Aorta (tissue), 5 donors: ENCODE measurements around the gene CUTA. TPM values are rescaled to one million over a fixed set of nuclear protein-coding genes. Genes with fewer than 3 reads are reported as not detected.

Experiments used
- ATAC-seq: fragments of 200-7000 bp; cut with Tn5 transposase; one replicate; pipeline ENCODE4 v1.9.1; 2022; ENCODE audit warnings: moderate library complexity; ENCODE audit not compliant: low FRiP score
- DNase-seq, 2 donors: peaks; one replicate each; pipeline ENCODE4 v3.0.0-alpha.2; 2020
- H3K27ac ChIP-seq, 2 donors: one replicate each; pipeline ENCODE4 v1.5.1; 2013; ENCODE audit warnings: low read length in 2 of 2, mild to moderate bottlenecking in 2 of 2, moderate library complexity in 2 of 2, control low read depth in 1 of 2, inconsistent platforms in 1 of 2, low read depth in 1 of 2
- H3K27me3 ChIP-seq, 2 donors: one replicate each; pipeline ENCODE4 v1.6.1; 2013; ENCODE audit warnings: control low read depth in 1 of 2, low read length in 1 of 2, mild to moderate bottlenecking in 1 of 2, moderate library complexity in 1 of 2; ENCODE audit not compliant: insufficient read depth in 2 of 2, control insufficient read depth in 1 of 2
- H3K36me3 ChIP-seq, 2 donors: one replicate each; pipeline ENCODE4 v1.6.1; 2013; ENCODE audit warnings: control low read depth in 1 of 2, low read length in 1 of 2, mild to moderate bottlenecking in 1 of 2; ENCODE audit not compliant: insufficient read depth in 2 of 2, control insufficient read depth in 1 of 2
- H3K4me1 ChIP-seq, 2 donors: one replicate each; pipeline ENCODE4 v1.6.1; 2013; ENCODE audit warnings: low read length in 2 of 2, control low read depth in 1 of 2, mild to moderate bottlenecking in 1 of 2, moderate library complexity in 1 of 2; ENCODE audit not compliant: insufficient read depth in 2 of 2, control insufficient read depth in 1 of 2
- H3K4me3 ChIP-seq, 2 donors: one replicate each; pipeline ENCODE4 v1.5.1; 2013; ENCODE audit warnings: low read length in 2 of 2, control low read depth in 1 of 2, mild to moderate bottlenecking in 1 of 2
- H3K9me3 ChIP-seq: one replicate; pipeline ENCODE4 v1.6.1; 2013; ENCODE audit warnings: mild to moderate bottlenecking, low read length; ENCODE audit not compliant: control insufficient read depth
- WGBS, 2 donors: extraction: QIAGEN DNeasy Blood & Tissue Kit; methylation state at CpG; one replicate each; pipeline ENCODE4 v1.1.7; 2013; 5-methylcytosine and 5-hydroxymethylcytosine counted together
- intact Hi-C, 2 donors: fragments of 100-400 bp; cut with DNase I; formaldehyde crosslinking; loops; one replicate each; pipeline versions ENCODE4 v1.14.2 to v1.15.0; 2022
- polyA plus RNA-seq, 2 donors: library from polyadenylated mRNA; stranded (reverse); fragments of 200-250 nt; gene quantifications; one replicate each; pipeline ENCODE4 v1.2.3, GENCODE V29; 2013
- total RNA-seq, 2 donors: library from RNA; stranded (reverse); fragmentation: NEBNext Ultra II Directional; extraction: Animal tissue kit (Norgen Biotek cat#: 25700); gene quantifications; one replicate each; pipeline ENCODE4 v1.2.1, GENCODE V29; 2021
- donor health status: healthy with polysubstance abuse.
- donor health status: Bipolar disorder and iron deficiency.
- donor health status: DM: no; HTN: no; CAD: no.
- donor health status: DM: no; HTN: no; CAD: no.
- donor health status: DM: yes; HTN: yes; CAD: no.

CUTA gene
- total and polyA plus RNA-seq, 4 donors = 89.9 to 191 (median 115) TPM

DNA sequence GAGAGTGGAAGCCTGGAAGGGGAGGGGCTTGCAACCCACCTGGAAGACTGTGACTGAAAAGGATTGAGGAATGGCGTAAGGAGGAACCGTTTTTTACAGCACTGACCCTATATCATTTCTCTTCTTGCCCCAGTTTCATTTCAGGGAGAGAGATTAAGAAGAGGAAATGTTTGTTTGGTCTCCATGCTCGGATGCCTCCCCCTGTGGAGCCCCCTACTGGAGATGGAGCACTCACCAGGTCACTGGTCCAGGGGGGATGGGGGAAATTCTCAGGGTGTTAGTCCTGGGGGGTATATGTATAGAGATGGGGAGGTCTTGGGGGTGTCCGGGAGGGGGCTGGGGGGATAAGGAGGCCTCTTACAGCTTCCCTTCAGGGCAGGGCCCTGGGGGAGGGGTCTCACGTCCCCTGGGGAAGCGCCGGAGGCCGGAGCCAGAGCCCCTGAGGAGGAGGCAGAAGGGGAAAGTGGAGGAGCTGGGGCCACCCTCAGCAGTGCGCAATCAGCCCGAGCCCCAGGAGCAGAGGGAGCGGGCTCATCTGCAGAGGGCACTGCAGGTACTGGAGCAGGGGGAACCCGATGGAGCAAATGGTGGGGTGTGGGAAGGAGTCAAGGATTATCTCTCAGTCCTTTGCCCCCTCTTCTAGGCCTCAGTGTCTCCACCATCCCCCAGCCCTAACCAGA lies 3.2 kb downstream of the CUTA start:
- Histone ChIP-seq H3K27ac (no peak overlapping the region), H3K36me3 (peaks cover 0 to 3% of the 10 kb centered on the region in 2 donors), H3K4me3 (no peak overlapping the region), H3K4me1 (no peaks in the 10 kb centered on the region), H3K9me3 (no peaks in the 10 kb centered on the region), H3K27me3 (no peaks in the 10 kb centered on the region)
- ATAC-seq = no peak
- 65 to 72% methylated on average over 10 to 12 of the region's 12 CpGs for WGBS, 2 donors
- intact Hi-C loops = loop anchor here in 1 of 2 donors (5.0 to 10.0 kb wide), 5 partner anchors 38 to 1760 kb away; partner anchors contain the start of genes APOM, B3GALT4, BAG6 and HSD17B8
- no peak for DNase-seq

DNA sequence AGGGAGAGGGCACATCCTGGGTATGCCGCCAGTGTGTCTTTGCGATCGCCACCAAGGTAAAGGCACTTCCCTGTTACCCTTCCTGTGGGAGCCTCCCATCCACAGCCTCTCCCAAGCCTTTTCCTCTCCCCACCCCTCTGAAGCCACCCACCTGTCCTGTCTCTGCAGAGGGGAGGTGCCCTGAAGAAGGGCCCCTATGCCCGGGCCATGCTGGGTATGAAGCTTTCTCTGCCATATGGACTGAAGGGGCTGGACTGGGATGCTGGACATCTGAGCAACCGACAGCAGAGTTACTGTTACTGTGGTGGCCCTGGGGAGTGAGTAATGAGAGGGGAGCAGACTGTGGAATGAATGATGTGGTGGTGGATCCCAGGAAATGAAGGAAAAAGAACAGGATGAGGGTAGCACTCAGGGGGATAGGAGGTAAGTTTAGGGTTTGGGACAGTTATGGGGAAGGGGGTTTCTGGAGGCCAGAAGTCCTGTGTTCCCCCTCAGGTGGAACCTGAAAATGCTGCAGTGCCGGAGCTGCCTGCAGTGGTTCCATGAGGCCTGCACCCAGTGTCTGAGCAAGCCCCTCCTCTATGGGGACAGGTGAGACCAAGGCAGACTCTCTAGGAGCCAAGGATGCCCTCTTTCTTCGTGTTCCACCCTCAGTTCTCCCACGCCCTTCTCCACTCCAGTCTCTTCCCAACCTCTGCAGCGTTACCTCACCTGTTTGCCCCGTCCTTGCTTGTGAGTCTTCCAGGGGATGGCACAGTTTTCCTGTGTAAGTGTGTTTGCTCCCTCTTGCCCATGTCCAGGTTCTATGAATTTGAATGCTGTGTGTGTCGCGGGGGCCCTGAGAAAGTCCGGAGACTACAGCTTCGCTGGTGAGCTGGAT lies 4.4 kb downstream of the CUTA start:
- H3K27me3 ChIP-seq = no peaks in the 10 kb centered on the region
- peaks cover 0 to 3% of the 10 kb centered on the region in 2 donors for H3K36me3 ChIP-seq
- DNase-seq = no peak
- no peaks in the 10 kb centered on the region for H3K9me3 ChIP-seq
- H3K4me1 ChIP-seq = no peaks in the 10 kb centered on the region
- intact Hi-C loops = loop anchor here in 1 of 2 donors (5.0 to 10.0 kb wide), 5 partner anchors 39 to 1759 kb away; partner anchors contain the start of genes APOM, B3GALT4, BAG6 and HSD17B8
- WGBS, 2 donors = 83% methylated on average over 14 of the region's 14 CpGs
- no peak for ATAC-seq
- H3K27ac ChIP-seq = peak overlapping the region in 1 of 2 donors; percentile 6
- H3K4me3 ChIP-seq = no peak overlapping the region

DNA sequence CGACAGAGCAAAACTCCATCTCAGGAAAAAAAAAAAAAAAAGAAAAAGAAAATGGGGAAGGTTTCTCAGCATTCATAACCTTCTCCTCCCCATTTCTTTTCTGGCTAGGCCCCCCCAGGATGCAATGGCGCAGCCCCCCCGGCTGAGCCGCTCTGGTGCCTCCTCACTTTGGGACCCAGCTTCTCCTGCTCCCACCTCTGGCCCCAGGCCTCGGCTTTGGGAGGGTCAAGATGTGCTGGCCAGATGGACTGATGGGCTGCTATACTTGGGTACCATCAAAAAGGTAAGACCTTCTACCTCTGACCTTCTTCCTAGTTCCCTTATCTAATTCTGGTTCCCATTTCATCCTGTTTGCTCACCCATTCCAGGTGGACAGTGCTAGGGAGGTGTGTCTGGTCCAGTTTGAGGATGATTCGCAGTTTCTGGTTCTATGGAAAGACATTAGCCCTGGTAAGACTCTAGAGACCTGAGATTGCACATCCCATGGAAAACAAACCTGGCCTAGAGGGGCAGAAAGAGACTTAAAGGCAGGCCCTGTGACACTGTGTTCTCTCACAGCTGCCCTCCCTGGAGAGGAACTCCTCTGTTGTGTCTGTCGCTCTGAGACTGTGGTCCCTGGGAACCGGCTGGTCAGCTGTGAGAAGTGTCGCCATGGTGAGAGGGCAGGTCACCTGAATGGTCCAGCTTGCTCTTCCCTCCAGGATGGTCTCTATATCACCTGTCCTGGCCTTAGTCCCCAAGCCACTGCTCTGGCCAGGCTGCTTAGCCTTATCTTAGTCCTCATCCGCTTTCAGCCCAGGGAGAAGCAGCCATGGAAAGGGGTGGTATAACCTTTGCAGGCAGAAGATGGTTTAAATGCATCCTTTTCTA lies 5.5 kb downstream of the CUTA start:
- H3K4me3 ChIP-seq = no peak overlapping the region
- DNase-seq (no peak), ATAC-seq (no peak)
- H3K27ac ChIP-seq = peak overlapping the region in 1 of 2 donors; percentile 13
- H3K27me3 ChIP-seq = no peaks in the 10 kb centered on the region
- H3K4me1 ChIP-seq = no peaks in the 10 kb centered on the region
- WGBS, 2 donors = 79 to 83% methylated on average over 10 of the region's 10 CpGs
- intact Hi-C loops = loop anchor here in 1 of 2 donors (5.0 to 10.0 kb wide), 5 partner anchors 40 to 1758 kb away; partner anchors contain the start of genes APOM, B3GALT4, BAG6 and HSD17B8
- no peaks in the 10 kb centered on the region for H3K9me3 ChIP-seq
- peaks cover 0 to 3% of the 10 kb centered on the region in 2 donors for H3K36me3 ChIP-seq

DNA sequence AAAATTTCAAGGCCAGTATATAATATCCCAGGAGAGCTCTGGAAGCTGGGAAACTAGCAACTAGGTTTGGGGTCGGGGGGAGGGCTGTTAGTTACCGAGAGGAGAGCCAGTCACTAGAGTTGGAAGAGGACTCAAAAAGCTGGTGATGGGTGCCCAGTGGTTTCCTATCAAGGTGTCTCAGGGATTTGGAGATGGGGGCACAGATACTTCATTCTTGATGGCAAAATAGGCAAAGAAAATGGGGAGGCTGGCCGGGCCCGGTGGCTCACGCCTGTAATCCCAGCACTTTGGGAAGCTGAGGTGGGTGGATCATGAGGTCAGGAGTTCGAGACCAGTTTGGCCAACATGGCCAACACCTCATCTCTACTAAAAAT lies 6.3 kb downstream of the CUTA start:
- intact Hi-C loops = loop anchor here in 1 of 2 donors (5.0 to 10.0 kb wide), 5 partner anchors 41 to 1757 kb away; partner anchors contain the start of genes APOM, B3GALT4, BAG6 and HSD17B8
- 32 to 35% methylated on average over 6 of the region's 6 CpGs for WGBS, 2 donors

DNA sequence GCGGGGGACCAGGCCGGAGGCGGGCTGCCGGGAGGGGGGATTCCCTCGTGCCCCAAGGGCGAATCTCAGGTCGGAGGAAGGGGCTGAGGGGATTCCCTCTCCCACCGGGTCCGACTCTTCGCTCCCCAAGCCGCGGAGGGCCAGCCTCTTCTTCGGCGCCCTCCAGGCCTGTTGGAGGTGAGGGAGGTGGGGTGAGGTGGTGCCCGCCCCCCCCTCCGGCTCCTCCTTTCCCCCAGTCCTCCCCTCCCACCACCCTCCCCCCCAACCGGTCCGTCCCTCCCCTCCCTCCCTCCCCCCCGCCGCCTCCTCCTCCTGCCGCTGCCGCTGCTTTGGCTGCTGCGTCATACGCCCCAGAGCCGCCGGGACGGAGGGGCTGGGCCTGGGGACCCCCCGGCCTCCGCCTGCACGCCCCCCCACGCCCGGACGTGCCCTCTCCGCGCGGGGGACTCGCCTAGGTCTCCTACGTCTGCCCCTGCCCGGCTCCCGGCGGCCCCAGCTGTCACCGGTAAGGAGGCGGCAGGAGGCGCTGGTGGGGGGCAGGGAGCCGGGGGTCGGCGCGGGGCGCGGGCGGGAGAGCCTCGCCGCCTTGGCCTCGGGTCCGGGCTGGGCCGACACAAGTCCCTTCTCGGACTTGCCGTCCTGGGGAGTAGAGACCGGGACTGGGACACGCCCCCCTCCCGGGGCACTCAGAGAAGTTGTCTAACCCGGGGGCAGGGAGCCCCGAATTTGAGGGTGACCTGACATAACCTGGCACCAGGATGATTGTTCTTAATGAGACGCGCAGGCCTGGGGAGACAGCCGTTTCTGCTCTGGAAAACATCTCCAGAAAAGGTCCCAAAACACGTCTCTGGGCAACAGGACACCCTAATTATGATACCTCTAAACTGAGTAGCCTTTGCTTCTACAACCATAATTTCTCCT lies 6.9 kb downstream of the CUTA start, which contains the start of gene PHF1:
TSS of gene PHF1 (plus strand) at position 304 of the 921 bp plus-strand sequence. CDS start 1,250 bp downstream, outside the sequence.
- peak; percentile 87 for ATAC-seq
- DNase-seq = peak in 1 of 2 donors; percentile 92
- H3K4me1 ChIP-seq = no peaks in the 10 kb centered on the region

More for the DNA sequence above, 6.3 kb downstream of the CUTA start:
- no peaks in the 10 kb centered on the region for H3K27me3 ChIP-seq
- ATAC-seq (no peak), DNase-seq (no peak)
- H3K4me1 ChIP-seq = no peaks in the 10 kb centered on the region
- peak overlapping the region; percentile 8 to 81 for H3K27ac ChIP-seq
- no peaks in the 10 kb centered on the region for H3K9me3 ChIP-seq
- peaks cover 0 to 3% of the 10 kb centered on the region in 2 donors for H3K36me3 ChIP-seq
- peak overlapping the region; percentile 79 to 99 for H3K4me3 ChIP-seq

DNA sequence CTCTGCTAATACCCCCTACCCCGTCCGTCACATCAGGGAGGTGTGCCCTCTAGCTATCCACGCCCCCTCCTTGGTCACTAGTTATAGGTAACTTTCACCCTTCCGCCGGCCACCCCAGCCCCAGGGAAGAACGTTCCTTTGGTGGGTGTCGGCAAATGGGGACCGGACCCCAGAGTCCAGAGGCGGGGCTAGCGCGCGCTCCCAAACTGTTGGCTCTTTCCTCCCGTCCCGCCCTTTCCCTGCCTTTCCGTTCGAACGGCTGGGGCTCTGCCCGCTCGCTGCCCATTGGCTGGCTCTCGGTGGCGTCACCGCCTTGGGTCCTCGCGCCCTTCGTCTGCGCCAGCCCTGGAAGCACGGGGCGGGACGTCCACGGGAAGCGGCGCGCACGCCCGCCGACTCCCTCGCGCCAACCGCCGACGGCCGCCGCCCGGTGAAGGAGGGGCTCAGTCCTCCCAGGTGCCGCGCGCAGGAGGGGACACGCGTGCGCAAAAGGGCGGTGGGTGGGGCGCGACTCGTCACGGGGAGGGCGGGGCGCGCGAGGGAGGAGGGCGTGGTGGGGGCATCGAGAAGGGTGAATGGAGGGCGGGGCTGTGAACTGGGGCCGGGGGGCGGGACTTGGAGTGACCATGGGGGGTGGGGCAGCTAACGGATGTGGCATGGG lies 7.7 kb downstream of the CUTA start:
- DNase-seq = peak; percentile 99
- intact Hi-C loops = loop anchor here in 1 of 2 donors (1.0 to 10.0 kb wide), 6 partner anchors 19 to 1755 kb away; partner anchors contain the start of genes APOM, B3GALT4, BAG6 and HSD17B8
- H3K36me3 ChIP-seq = peaks cover 0 to 3% of the 10 kb centered on the region in 2 donors
- peak; percentile 97 for ATAC-seq
- H3K27me3 ChIP-seq = no peaks in the 10 kb centered on the region
- H3K4me1 ChIP-seq = no peaks in the 10 kb centered on the region
- peak overlapping the region; percentile 79 to 99 for H3K4me3 ChIP-seq
- H3K9me3 ChIP-seq = no peaks in the 10 kb centered on the region
- 1% methylated on average over 52 to 65 of the region's 65 CpGs for WGBS, 2 donors
- peak overlapping the region in 1 of 2 donors; percentile 54 for H3K27ac ChIP-seq

More for the DNA sequence above, 6.9 kb downstream of the CUTA start, which contains the start of gene PHF1:
- H3K27me3 ChIP-seq = no peaks in the 10 kb centered on the region
- peak within 1 kb of the TSS; percentile 79 to 99 for H3K4me3 ChIP-seq
- no peaks in the 10 kb centered on the region for H3K9me3 ChIP-seq
- WGBS, 2 donors = 0 to 1% methylated on average over 25 to 65 of the region's 67 CpGs
- H3K27ac ChIP-seq = peak within 1 kb of the TSS; percentile 8 to 81
- intact Hi-C loops = loop anchor here in 1 of 2 donors (1.0 to 10.0 kb wide), 6 partner anchors 20 to 1756 kb away; partner anchors contain the start of genes APOM, B3GALT4, BAG6 and HSD17B8
- peaks cover 0 to 3% of the 10 kb centered on the region in 2 donors for H3K36me3 ChIP-seq
